ENCODE measurements around the gene RNF213. TPM values are rescaled to one million over a fixed set of nuclear protein-coding genes. Genes with fewer than 3 reads are reported as not detected.

Gene RNF213
- total RNA-seq, 2 donors from 2014 or later, result 150 to 174 TPM

GRCh38 chr17:80421381-80422090 is 160.9 kb downstream of the RNF213 start:
- no peak for TF ChIP-seq CTCF (IDR thresholded peaks at IDR 0.05)
- Histone ChIP-seq H3K4me3 (no peak overlapping the region), H3K27ac (no peak overlapping the region), H3K36me3 (no peaks in the 10 kb centered on the region), H3K27me3 (replicated peaks; ENCODE audit: insufficient read depth) (no peaks in the 10 kb centered on the region), H3K9me3 (no peaks in the 10 kb centered on the region), H3K4me1 (ENCODE audit: control insufficient read depth in 1 of 2, low read depth in 2 of 2) (peaks cover 0 to 10% of the 10 kb centered on the region in 2 donors)
- ATAC-seq (ENCODE audit: insufficient number of reproducible peaks, low FRiP score, low read depth) (no peak), DNase-seq (ENCODE audit: low spot score) (no peak)

- Histone ChIP-seq H3K4me1 (ENCODE audit: control insufficient read depth in 1 of 2, low read depth in 2 of 2) (peaks cover 6 to 10% of the 10 kb centered on the region in 2 donors), H3K36me3 (no peaks in the 10 kb centered on the region), H3K27me3 (replicated peaks; ENCODE audit: insufficient read depth) (no peaks in the 10 kb centered on the region), H3K9me3 (no peaks in the 10 kb centered on the region), H3K4me3 (no peak overlapping the region), H3K27ac (no peak overlapping the region)
- DNase-seq (ENCODE audit: low spot score) (no peak), ATAC-seq (ENCODE audit: insufficient number of reproducible peaks, low FRiP score, low read depth) (no peak)
- TF ChIP-seq CTCF (IDR thresholded peaks at IDR 0.05), result no peak
Observed at GRCh38 chr17:80422276-80422675, 161.6 kb downstream of the RNF213 start.

- Histone ChIP-seq H3K27ac (no peak overlapping the region), H3K4me1 (ENCODE audit: control insufficient read depth in 1 of 2, low read depth in 2 of 2) (peaks cover 6 to 10% of the 10 kb centered on the region in 2 donors), H3K4me3 (no peak overlapping the region), H3K27me3 (replicated peaks; ENCODE audit: insufficient read depth) (no peaks in the 10 kb centered on the region), H3K36me3 (no peaks in the 10 kb centered on the region), H3K9me3 (no peaks in the 10 kb centered on the region)
- DNase-seq (ENCODE audit: low spot score) (no peak), ATAC-seq (ENCODE audit: insufficient number of reproducible peaks, low FRiP score, low read depth) (no peak)
- no peak for TF ChIP-seq CTCF (IDR thresholded peaks at IDR 0.05)
Observed at GRCh38 chr17:80422981-80423380, 162.3 kb downstream of the RNF213 start.

DNA sequence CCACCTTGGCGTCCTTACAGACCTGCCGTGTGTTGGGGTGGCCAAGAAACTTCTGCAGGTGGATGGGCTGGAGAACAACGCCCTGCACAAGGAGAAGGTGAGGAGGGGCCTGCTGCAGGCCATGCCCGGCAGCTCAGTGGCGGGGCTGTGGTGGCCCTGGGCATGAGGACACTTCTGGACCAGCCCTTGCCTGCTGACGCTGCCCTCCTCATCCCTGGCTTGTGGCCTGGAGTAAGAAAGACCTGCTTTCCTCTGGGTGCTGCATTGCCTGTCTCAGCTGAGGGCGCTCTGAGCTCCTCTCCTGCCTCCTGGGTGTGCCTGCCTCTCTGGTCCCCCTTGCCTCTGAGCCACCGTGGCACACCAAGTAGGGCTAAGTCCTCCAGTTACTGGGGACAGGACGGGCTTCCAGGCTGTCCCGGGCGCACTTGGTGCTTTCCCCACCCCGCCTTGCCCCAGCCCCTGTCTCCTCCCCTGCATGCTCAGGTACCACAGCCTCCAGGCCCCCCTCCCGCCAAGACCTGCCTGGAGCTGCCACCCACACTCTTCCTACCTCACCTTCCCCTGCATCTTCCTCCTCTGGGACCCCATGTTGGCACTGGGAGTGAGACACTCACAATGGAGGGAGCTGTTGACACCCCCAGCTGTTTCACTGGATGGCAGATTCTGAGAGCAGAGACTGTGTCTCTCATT is 163.0 kb downstream of the RNF213 start:
- peaks cover 6 to 10% of the 10 kb centered on the region in 2 donors for H3K4me1 ChIP-seq (ENCODE audit: control insufficient read depth in 1 of 2, low read depth in 2 of 2)
- TF ChIP-seq CTCF (IDR thresholded peaks at IDR 0.05), result no peak
- DNase-seq (ENCODE audit: low spot score) (no peak), ATAC-seq (ENCODE audit: insufficient number of reproducible peaks, low FRiP score, low read depth) (no peak)
- no peaks in the 10 kb centered on the region for H3K27me3 ChIP-seq (replicated peaks; ENCODE audit: insufficient read depth)
- no peak overlapping the region for H3K4me3 ChIP-seq
- H3K27ac ChIP-seq, result no peak overlapping the region
- H3K36me3 ChIP-seq, result no peaks in the 10 kb centered on the region
- no peaks in the 10 kb centered on the region for H3K9me3 ChIP-seq

DNA sequence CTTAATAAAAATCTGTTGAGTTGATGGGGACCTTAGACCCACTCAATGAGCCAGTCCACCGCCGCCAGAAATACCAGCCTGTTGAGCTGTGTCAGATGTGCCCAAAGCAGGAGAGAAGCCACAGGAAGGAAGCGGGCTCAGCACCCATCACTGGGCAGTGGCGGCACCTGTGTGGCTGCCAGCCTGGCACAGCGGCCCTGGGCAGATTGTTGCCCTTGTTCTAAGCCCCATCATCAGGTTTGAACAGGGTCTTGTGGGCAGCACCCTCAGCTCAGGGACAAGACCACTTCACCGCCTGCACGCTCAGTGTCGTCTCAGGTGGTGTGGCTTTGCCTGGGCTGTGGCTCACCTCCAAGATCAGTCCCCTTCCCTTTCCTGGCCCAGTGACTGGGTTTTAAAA is 163.6 kb downstream of the RNF213 start:
- Histone ChIP-seq H3K27ac (no peak overlapping the region), H3K27me3 (replicated peaks; ENCODE audit: insufficient read depth) (no peaks in the 10 kb centered on the region), H3K4me3 (no peak overlapping the region), H3K4me1 (ENCODE audit: control insufficient read depth in 1 of 2, low read depth in 2 of 2) (peaks cover 6 to 10% of the 10 kb centered on the region in 2 donors), H3K36me3 (no peaks in the 10 kb centered on the region), H3K9me3 (no peaks in the 10 kb centered on the region)
- no peak for TF ChIP-seq CTCF (IDR thresholded peaks at IDR 0.05)
- no peak for ATAC-seq (ENCODE audit: insufficient number of reproducible peaks, low FRiP score, low read depth)
- DNase-seq (ENCODE audit: low spot score), result no peak
